ENCODE data around the gene LBH.

The LBH gene

GRCh38 chr2:30213907-30214463 is 17.3 kb upstream of the LBH start:
- Histone ChIP-seq H3K79me1 (ENCODE audit: low read depth, low read length) (no peaks in the 10 kb centered on the region), H2BK120ac (ENCODE audit: low read depth, low read length) (no peak overlapping the region), H2BK15ac (ENCODE audit: low read length) (no peak overlapping the region), H3K9ac (ENCODE audit: low read depth, low read length, poor library complexity) (no peak overlapping the region), H2AFZ (ENCODE audit: low read length) (no peak overlapping the region), H3K18ac (ENCODE audit: low read length) (no peak overlapping the region), H3K14ac (ENCODE audit: low read length) (no peak overlapping the region), H3K4me1 (ENCODE audit: control insufficient read depth in 2 of 2, insufficient read depth in 1 of 2, low read depth in 1 of 2, low read length in 2 of 2) (peaks cover 0 to 6% of the 10 kb centered on the region in 2 donors), H3K9me3 (replicated peaks in 1 of 2; ENCODE audit: control insufficient read depth in 2 of 2, insufficient read depth in 1 of 2, low read depth in 1 of 2, low read length in 2 of 2) (no peaks in the 10 kb centered on the region), H3K4me3 (ENCODE audit: low read length in 2 of 2) (no peak overlapping the region), H2BK12ac (ENCODE audit: low read length) (no peak overlapping the region), H4K8ac (ENCODE audit: low read depth, low read length) (no peak overlapping the region), H2AK5ac (ENCODE audit: low read depth, low read length) (no peak overlapping the region), H3K36me3 (replicated peaks in 1 of 2; ENCODE audit: control insufficient read depth in 2 of 2, insufficient read depth in 2 of 2, low read length in 2 of 2) (no peaks in the 10 kb centered on the region), H3K4ac (ENCODE audit: low read length) (no peak overlapping the region), H4K91ac (ENCODE audit: low read depth, low read length, poor library complexity) (no peak overlapping the region), H3K4me2 (ENCODE audit: insufficient read depth, low read length, poor library complexity, severe bottlenecking) (no peak overlapping the region), H3K27ac (replicated peaks; ENCODE audit: low read length) (no peak overlapping the region), H2BK5ac (ENCODE audit: low read length) (no peak overlapping the region), H3K23ac (ENCODE audit: low read depth, low read length, poor library complexity) (no peak overlapping the region), H3K27me3 (ENCODE audit: control insufficient read depth in 3 of 3, insufficient read depth in 3 of 3, low read depth in 1 of 3, low read length in 3 of 3) (peaks cover 0 to 17% (median 0%) of the 10 kb centered on the region in 3 experiments)
- DNase-seq (ENCODE audit: low spot score): no peak
- WGBS, 2 donors (ENCODE audit: extremely low coverage in 2 of 2, insufficient read length in 2 of 2, insufficient replicate concordance in 1 of 2): no CpG with 5 or more reads among the region's 7 CpGs

DNA sequence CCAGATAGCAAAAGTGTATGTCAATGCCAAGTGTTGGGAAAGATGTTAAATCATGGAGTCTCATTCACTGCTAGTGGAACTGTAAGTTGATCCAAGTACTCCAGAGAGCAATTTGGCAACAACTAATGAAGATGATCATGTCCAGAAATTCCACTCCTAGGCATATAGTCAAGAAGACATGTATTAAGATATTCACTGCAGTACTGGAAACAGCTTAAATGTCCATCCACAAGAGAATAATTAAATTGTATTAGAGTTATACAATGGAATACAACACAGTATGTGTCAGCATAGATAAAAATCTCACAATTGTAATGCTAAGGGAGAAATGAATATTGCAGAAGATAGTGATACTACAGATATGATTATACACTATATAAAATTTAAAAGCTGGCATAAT is 15.2 kb upstream of the LBH start:
- Histone ChIP-seq H2BK5ac (ENCODE audit: low read length) (no peak overlapping the region), H3K18ac (ENCODE audit: low read length) (no peak overlapping the region), H3K27ac (replicated peaks; ENCODE audit: low read length) (no peak overlapping the region)

GRCh38 chr2:30217644-30218337 is 13.5 kb upstream of the LBH start:
- H4K8ac ChIP-seq (ENCODE audit: low read depth, low read length): no peak overlapping the region
- WGBS, 2 donors (ENCODE audit: extremely low coverage in 2 of 2, insufficient read length in 2 of 2, insufficient replicate concordance in 1 of 2): no CpG with 5 or more reads among the region's 11 CpGs
- no peak overlapping the region for H3K4me3 ChIP-seq (ENCODE audit: low read length in 2 of 2)
- no peak overlapping the region for H3K23ac ChIP-seq (ENCODE audit: low read depth, low read length, poor library complexity)
- peaks cover 0 to 6% of the 10 kb centered on the region in 2 donors for H3K4me1 ChIP-seq (ENCODE audit: control insufficient read depth in 2 of 2, insufficient read depth in 1 of 2, low read depth in 1 of 2, low read length in 2 of 2)
- H3K79me1 ChIP-seq (ENCODE audit: low read depth, low read length): no peaks in the 10 kb centered on the region
- no peak overlapping the region for H2BK12ac ChIP-seq (ENCODE audit: low read length)
- no peak overlapping the region for H2BK15ac ChIP-seq (ENCODE audit: low read length)
- no peak overlapping the region for H3K18ac ChIP-seq (ENCODE audit: low read length)
- no peaks in the 10 kb centered on the region for H3K36me3 ChIP-seq (replicated peaks in 1 of 2; ENCODE audit: control insufficient read depth in 2 of 2, insufficient read depth in 2 of 2, low read length in 2 of 2)
- H2AK5ac ChIP-seq (ENCODE audit: low read depth, low read length): no peak overlapping the region
- H3K9me3 ChIP-seq (replicated peaks in 1 of 2; ENCODE audit: control insufficient read depth in 2 of 2, insufficient read depth in 1 of 2, low read depth in 1 of 2, low read length in 2 of 2): no peaks in the 10 kb centered on the region
- no peak overlapping the region for H3K4ac ChIP-seq (ENCODE audit: low read length)
- H3K27me3 ChIP-seq (ENCODE audit: control insufficient read depth in 3 of 3, insufficient read depth in 3 of 3, low read depth in 1 of 3, low read length in 3 of 3): peaks cover 0 to 45% (median 0%) of the 10 kb centered on the region in 3 experiments
- no peak overlapping the region for H3K9ac ChIP-seq (ENCODE audit: low read depth, low read length, poor library complexity)
- no peak overlapping the region for H4K91ac ChIP-seq (ENCODE audit: low read depth, low read length, poor library complexity)
- no peak for DNase-seq (ENCODE audit: low spot score)
- H3K27ac ChIP-seq (replicated peaks; ENCODE audit: low read length): no peak overlapping the region
- H2BK5ac ChIP-seq (ENCODE audit: low read length): no peak overlapping the region
- H3K14ac ChIP-seq (ENCODE audit: low read length): no peak overlapping the region
- H2BK120ac ChIP-seq (ENCODE audit: low read depth, low read length): no peak overlapping the region
- H2AFZ ChIP-seq (ENCODE audit: low read length): no peak overlapping the region
- no peak overlapping the region for H3K4me2 ChIP-seq (ENCODE audit: insufficient read depth, low read length, poor library complexity, severe bottlenecking)

More for the DNA sequence above, 15.2 kb upstream of the LBH start:
- H3K27me3 ChIP-seq (ENCODE audit: control insufficient read depth in 3 of 3, insufficient read depth in 3 of 3, low read depth in 1 of 3, low read length in 3 of 3): peaks cover 0 to 32% (median 0%) of the 10 kb centered on the region in 3 experiments
- no peaks in the 10 kb centered on the region for H3K79me1 ChIP-seq (ENCODE audit: low read depth, low read length)
- H2AFZ ChIP-seq (ENCODE audit: low read length): no peak overlapping the region
- no peak overlapping the region for H3K4me2 ChIP-seq (ENCODE audit: insufficient read depth, low read length, poor library complexity, severe bottlenecking)
- no peak overlapping the region for H3K9ac ChIP-seq (ENCODE audit: low read depth, low read length, poor library complexity)
- no peaks in the 10 kb centered on the region for H3K36me3 ChIP-seq (replicated peaks in 1 of 2; ENCODE audit: control insufficient read depth in 2 of 2, insufficient read depth in 2 of 2, low read length in 2 of 2)
- no peak overlapping the region for H3K14ac ChIP-seq (ENCODE audit: low read length)
- no peak overlapping the region for H4K8ac ChIP-seq (ENCODE audit: low read depth, low read length)
- no peak overlapping the region for H2BK12ac ChIP-seq (ENCODE audit: low read length)
- no peak overlapping the region for H3K4me3 ChIP-seq (ENCODE audit: low read length in 2 of 2)
- no peak overlapping the region for H2BK15ac ChIP-seq (ENCODE audit: low read length)
- H4K91ac ChIP-seq (ENCODE audit: low read depth, low read length, poor library complexity): no peak overlapping the region
- no peak for DNase-seq (ENCODE audit: low spot score)
- H3K23ac ChIP-seq (ENCODE audit: low read depth, low read length, poor library complexity): no peak overlapping the region
- peaks cover 0 to 6% of the 10 kb centered on the region in 2 donors for H3K4me1 ChIP-seq (ENCODE audit: control insufficient read depth in 2 of 2, insufficient read depth in 1 of 2, low read depth in 1 of 2, low read length in 2 of 2)
- H3K4ac ChIP-seq (ENCODE audit: low read length): no peak overlapping the region
- H2BK120ac ChIP-seq (ENCODE audit: low read depth, low read length): no peak overlapping the region
- H2AK5ac ChIP-seq (ENCODE audit: low read depth, low read length): no peak overlapping the region
- H3K9me3 ChIP-seq (replicated peaks in 1 of 2; ENCODE audit: control insufficient read depth in 2 of 2, insufficient read depth in 1 of 2, low read depth in 1 of 2, low read length in 2 of 2): no peaks in the 10 kb centered on the region

DNA sequence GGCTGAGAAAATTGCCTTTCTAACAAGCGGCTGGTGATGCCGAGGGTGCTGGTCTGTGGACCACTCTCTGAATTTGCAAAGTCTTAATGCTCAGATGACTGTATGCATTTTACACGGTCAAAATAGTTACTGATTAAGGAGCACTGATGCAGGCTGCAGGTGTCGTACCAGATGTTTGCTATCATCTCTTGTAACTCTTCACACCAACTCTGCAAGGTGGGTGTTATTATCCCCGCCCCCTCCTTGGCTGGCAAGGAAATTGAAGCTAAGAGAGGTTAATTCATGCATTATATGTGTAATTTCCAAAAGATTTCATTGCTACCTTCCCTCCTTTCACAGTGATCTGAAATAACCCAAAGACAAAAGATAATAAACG is 13.0 kb upstream of the LBH start:
- Histone ChIP-seq H3K27ac (replicated peaks; ENCODE audit: low read length) (no peak overlapping the region), H3K18ac (ENCODE audit: low read length) (no peak overlapping the region)
- WGBS, 2 donors (ENCODE audit: extremely low coverage in 2 of 2, insufficient read length in 2 of 2, insufficient replicate concordance in 1 of 2): no CpG with 5 or more reads among the region's 6 CpGs

More for the DNA sequence above, 13.0 kb upstream of the LBH start:
- H4K8ac ChIP-seq (ENCODE audit: low read depth, low read length): no peak overlapping the region
- H3K79me1 ChIP-seq (ENCODE audit: low read depth, low read length): no peaks in the 10 kb centered on the region
- no peak overlapping the region for H3K9ac ChIP-seq (ENCODE audit: low read depth, low read length, poor library complexity)
- no peak overlapping the region for H2BK120ac ChIP-seq (ENCODE audit: low read depth, low read length)
- DNase-seq (ENCODE audit: low spot score): no peak
- no peak overlapping the region for H3K23ac ChIP-seq (ENCODE audit: low read depth, low read length, poor library complexity)
- H3K36me3 ChIP-seq (replicated peaks in 1 of 2; ENCODE audit: control insufficient read depth in 2 of 2, insufficient read depth in 2 of 2, low read length in 2 of 2): no peaks in the 10 kb centered on the region
- H2AFZ ChIP-seq (ENCODE audit: low read length): no peak overlapping the region
- H3K14ac ChIP-seq (ENCODE audit: low read length): no peak overlapping the region
- H2BK12ac ChIP-seq (ENCODE audit: low read length): no peak overlapping the region
- H4K91ac ChIP-seq (ENCODE audit: low read depth, low read length, poor library complexity): no peak overlapping the region
- H3K9me3 ChIP-seq (replicated peaks in 1 of 2; ENCODE audit: control insufficient read depth in 2 of 2, insufficient read depth in 1 of 2, low read depth in 1 of 2, low read length in 2 of 2): no peaks in the 10 kb centered on the region
- no peak overlapping the region for H2BK15ac ChIP-seq (ENCODE audit: low read length)
- no peak overlapping the region for H3K4ac ChIP-seq (ENCODE audit: low read length)
- H3K4me2 ChIP-seq (ENCODE audit: insufficient read depth, low read length, poor library complexity, severe bottlenecking): no peak overlapping the region
- H3K4me1 ChIP-seq (ENCODE audit: control insufficient read depth in 2 of 2, insufficient read depth in 1 of 2, low read depth in 1 of 2, low read length in 2 of 2): peaks cover 0 to 6% of the 10 kb centered on the region in 2 donors
- peaks cover 0 to 50% (median 0%) of the 10 kb centered on the region in 3 experiments for H3K27me3 ChIP-seq (ENCODE audit: control insufficient read depth in 3 of 3, insufficient read depth in 3 of 3, low read depth in 1 of 3, low read length in 3 of 3)
- H2BK5ac ChIP-seq (ENCODE audit: low read length): no peak overlapping the region
- H3K4me3 ChIP-seq (ENCODE audit: low read length in 2 of 2): no peak overlapping the region
- no peak overlapping the region for H2AK5ac ChIP-seq (ENCODE audit: low read depth, low read length)
